HCEC 1CT (cell line): ENCODE measurements around the gene ABCC3.

Experiments
- DNase-seq: peaks from one replicate; pipeline ENCODE4 v3.0.0-alpha.2; 2017

Gene ABCC3

GRCh38 chr17:50649042-50649908 is 14.6 kb downstream of the ABCC3 start:
- peak; percentile 61 for DNase-seq

DNA sequence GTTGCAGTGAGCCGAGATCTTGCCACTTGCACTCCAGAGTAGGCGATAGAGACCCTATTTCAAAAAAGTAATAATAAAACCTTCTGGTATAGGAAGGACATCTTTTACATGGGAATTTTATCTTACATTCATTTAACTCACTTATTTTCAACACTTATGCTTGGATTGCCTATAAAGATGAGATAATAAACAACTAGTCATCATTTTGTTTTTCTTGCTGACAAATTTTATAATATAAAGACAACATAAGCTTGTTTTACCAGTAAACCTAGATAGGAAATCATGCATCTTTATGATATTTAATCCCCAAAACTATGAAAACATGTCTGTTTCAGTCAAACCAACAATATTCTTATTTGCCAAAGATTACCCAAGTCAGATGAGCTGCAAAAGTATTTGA is 17.0 kb downstream of the ABCC3 start:
- no peak for DNase-seq

DNA sequence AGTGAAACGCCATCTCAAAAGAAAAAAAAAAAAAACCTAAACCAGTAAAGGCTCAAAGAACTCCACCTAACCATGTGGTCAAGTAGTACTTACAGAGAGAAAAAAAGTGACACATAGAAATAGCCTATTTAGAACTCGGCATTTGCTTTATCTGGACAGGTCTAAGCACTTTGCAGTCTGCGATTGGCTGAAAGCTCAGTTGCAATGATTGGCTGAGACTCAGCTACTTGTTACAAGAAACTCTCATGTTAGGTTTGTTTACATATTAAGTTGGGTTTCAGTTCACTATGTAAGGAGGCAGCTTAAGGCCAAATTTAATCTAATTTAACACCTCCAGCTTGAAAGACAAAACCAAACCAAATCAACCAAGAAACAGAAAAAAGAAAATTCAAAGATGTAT is 19.1 kb downstream of the ABCC3 start:
- no peak for DNase-seq

DNA sequence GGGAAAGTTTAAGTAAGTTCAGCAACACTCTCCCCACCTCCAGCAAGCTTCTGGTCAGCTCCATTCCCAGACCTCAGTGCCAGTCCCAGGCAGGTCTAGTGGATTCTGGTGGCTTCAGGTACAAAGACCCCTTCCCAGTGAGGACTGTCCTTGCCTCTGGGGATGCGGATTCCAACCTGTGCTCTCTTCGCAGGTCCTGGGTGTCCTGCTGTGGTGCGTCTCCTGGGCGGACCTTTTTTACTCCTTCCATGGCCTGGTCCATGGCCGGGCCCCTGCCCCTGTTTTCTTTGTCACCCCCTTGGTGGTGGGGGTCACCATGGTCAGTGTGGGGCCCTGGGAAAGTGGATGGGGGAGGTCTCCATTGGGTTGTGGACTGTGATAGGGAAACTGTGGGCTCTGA is 21.8 kb downstream of the ABCC3 start:
- DNase-seq: no peak

DNA sequence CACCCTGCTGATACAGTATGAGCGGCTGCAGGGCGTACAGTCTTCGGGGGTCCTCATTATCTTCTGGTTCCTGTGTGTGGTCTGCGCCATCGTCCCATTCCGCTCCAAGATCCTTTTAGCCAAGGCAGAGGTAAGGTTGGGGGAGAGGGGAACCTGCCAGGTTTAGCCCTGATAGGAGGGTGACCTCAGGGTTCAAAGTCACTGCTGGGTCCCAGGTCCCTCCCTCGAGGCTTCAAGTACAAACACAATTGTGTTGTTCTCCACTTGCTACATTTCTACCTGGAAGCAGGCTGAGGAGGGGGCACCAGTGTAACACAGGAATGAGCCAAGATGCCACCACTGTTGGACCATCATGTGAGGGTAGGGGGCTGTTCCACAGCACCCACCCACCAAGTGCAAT is 22.4 kb downstream of the ABCC3 start:
- no peak for DNase-seq

DNA sequence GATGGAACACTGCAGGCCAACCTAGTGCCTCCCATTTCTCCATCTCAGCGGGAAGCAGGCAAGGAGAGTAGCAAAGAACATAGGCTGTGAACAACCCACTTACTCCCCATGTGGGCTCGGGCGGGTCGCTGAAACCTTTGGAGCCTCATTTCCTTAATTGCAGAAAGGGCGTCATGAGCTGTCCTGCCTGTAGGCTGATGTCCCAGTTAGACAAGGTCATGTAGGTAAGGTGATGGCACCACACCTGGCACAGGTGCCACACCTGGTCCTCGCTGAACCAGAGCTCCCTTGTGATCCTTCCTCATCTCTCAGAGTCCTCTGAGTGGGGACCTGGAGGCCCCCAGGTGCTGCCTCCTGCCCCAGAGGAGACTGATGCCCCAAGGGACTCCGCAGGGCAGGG is 22.9 kb downstream of the ABCC3 start:
- no peak for DNase-seq

GRCh38 chr17:50658616-50659015 is 23.9 kb downstream of the ABCC3 start:
- DNase-seq: no peak

GRCh38 chr17:50659179-50659578 is 24.5 kb downstream of the ABCC3 start:
- no peak for DNase-seq

DNA sequence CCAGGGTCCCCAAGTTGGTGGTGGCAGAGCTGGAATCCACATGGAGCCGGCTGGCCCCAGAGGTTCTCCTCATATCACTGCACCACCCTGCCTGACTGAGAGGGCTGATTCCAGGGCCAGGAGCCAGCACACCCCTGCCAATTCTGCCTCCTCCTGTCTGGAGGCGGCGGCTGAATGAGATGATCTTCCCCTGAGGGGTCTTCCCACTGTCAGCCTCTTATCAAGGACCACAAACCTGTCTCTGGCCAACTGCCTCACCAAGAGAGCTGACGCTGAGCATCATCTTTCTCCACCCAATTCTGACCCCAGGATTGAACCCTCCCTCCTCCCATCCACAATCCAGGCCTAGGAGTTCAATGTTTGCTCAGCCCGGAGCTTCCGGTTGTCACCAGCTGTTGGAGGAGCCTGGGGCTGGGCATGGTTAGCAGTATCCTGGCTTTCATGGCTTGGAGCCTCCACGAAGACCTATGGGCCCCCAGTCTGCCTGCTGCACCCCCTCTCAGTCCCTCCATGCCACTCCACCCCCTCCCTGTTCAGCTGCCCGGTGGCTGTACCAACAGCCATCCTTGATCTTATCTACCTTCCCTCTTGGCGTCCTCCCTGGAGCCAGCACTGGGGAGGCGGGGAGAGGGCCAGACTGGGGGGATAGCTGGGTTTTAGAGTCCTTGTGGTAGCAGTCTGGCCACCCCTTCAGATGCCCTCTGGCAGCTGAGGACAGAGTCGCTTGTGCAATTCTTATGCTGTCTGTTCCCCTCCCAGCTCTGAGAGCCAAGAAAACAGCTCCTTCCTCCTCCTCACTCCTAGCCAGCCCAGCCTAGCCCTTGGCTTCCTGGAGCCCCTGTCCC is 25.6 kb downstream of the ABCC3 start:
- no peak for DNase-seq

DNA sequence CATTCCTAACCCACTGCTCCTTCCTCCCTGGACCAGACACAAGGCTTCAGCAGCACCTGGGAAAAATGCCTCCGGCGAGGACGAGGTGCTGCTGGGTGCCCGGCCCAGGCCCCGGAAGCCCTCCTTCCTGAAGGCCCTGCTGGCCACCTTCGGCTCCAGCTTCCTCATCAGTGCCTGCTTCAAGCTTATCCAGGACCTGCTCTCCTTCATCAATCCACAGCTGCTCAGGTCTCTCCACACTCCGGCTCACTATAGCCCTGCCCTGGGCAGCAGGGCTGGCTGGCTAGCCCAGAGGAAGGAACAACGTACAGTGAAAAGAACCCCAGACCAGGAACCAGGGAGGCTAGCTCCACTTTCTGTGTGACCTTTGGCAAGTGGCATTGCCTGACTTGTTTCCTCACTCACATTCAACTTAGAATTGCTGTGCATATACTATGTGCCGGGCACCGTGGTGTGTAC is 26.2 kb downstream of the ABCC3 start:
- DNase-seq: no peak

DNA sequence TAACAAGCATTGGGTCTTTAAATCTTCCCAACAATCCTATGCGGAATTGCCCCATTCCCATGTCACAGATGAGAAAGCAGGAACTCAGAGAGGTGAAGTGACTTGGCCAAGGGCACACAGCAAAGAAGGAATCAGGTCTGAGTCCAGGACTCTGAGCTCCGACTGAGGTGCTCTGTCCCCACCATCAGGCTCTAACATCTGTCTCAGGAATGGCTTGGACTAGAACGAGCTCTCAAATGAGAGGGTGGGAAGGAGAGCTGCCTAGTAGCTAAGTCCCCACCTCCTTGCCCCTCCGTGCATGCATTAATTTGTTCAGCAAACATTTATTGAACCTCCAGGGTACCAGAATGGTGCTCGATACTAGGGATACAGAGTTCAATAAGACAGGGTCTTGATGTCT is 26.7 kb downstream of the ABCC3 start:
- no peak for DNase-seq

GRCh38 chr17:50661795-50662391 is 27.2 kb downstream of the ABCC3 start:
- DNase-seq: peak; percentile 89

GRCh38 chr17:50662632-50663225 is 28.0 kb downstream of the ABCC3 start:
- DNase-seq: no peak

DNA sequence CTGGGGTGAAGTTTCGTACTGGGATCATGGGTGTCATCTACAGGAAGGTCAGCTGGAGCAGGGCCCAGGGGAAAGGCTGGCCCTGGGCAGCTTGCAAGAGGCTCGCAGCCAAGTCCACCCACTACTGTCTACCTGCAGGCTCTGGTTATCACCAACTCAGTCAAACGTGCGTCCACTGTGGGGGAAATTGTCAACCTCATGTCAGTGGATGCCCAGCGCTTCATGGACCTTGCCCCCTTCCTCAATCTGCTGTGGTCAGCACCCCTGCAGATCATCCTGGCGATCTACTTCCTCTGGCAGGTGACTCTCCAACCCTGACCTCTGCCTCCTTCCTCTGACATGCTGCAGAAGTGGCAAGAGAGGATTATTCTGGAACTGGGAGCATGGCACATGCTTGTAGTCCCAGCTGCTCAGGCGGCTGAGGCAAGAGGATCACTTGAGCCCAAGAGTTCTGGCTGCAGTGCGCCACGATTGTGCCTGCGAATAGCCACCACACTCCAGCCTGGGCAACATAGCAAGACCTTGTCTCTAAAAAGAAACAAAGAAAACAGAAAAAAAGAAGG is 29.2 kb downstream of the ABCC3 start:
- DNase-seq: no peak

DNA sequence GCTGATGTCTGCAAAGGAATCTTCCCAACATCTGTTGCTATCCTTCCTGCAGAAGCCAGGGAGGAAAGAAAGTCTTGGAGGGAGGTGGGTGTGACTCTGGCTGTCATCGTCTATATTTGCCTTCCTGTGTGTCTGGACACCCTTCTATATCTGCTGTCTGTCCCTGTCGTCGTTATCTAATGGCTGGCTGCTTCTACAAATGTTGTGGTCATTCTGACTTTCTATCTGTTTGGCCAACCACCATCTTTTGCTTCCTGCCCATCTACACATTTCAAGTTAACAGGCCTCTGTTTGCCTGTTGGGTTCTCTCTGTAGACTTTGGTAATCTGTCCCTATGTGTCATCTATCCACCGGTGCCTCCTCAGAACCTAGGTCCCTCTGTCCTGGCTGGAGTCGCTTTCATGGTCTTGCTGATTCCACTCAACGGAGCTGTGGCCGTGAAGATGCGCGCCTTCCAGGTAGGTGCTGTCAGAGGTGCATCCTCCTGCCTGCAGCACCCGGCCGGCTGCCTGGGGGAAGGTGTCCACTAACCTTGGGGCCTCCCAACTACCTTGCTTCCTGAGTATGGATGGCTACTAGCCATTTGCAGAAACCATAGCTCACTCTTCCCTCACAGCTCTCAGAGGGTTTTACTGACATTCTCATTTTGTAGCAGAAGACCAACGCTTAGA is 30.2 kb downstream of the ABCC3 start:
- no peak for DNase-seq

- DNase-seq: no peak
Measured at GRCh38 chr17:50665838-50666237, 31.2 kb downstream of the ABCC3 start.

DNA sequence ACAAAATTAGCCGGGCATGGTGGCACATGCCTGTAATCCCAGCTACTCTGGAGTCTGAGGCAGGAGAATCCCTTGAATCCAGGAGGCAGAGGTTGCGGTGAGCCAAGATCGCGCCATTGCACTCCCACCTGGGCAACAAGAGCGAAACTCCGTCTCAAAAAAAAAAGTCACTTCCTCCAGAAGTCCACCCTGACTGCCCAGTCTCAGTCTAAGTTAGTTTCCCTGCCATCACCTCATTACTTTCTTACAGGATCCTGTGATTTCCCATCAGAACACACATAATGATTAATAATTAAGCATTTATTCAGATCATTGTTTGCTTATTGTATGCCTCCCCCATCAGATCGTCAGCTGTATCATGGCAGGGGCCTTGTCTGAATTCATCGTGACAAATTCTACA is 31.6 kb downstream of the ABCC3 start:
- DNase-seq: no peak

GRCh38 chr17:50667259-50668024 is 32.8 kb downstream of the ABCC3 start:
- no peak for DNase-seq

GRCh38 chr17:50668025-50668837 is 33.5 kb downstream of the ABCC3 start:
- DNase-seq: peak; percentile 54

GRCh38 chr17:50668838-50669581 is 34.3 kb downstream of the ABCC3 start:
- DNase-seq: no peak
